SU-DHL-6 (cell line): ENCODE measurements around the gene C1QA.

Experiments used
- EZH2phosphoT487 ChIP-seq: fragments of 200-600 bp; sonication (generic), shearing (Covaris generic); conservative IDR thresholded peaks from 2 replicates; pipeline ENCODE4 v1.6.1; 2018; ENCODE audit warnings: mild to moderate bottlenecking, antibody characterized with exemption, low read length, moderate library complexity, mixed read lengths
- TF ChIP-seq, protein P1 (sequence below): fragments of 200-600 bp; sonication (generic); IDR thresholded peaks from one replicate; pipeline ENCODE4 v1.5.1; 2017; ENCODE audit warnings: antibody characterized with exemption, mild to moderate bottlenecking, low read length, moderate library complexity; ENCODE audit not compliant: insufficient read depth, poor library complexity, severe bottlenecking

DNA sequence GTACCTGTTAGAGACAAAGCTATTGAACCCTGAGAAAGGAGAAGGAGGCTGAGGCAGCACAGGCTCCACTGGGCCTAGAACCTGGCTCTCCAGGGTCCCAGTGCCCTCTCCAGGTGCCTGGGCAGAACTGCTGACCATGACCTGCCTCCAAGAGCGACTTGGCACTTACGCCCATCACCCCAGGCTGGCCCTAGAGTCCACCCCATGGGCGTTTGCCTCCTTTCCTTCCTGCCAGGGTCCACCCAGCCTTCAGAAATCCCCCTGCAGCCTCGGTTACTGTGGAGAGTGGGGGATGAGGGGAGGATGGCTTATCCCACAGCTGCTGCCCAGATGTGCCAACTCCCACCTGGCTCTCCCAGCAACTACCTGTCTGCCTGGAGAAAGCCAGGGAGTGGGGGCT, 14.7 kb upstream of the C1QA start:
- TF ChIP-seq, protein P1, sequence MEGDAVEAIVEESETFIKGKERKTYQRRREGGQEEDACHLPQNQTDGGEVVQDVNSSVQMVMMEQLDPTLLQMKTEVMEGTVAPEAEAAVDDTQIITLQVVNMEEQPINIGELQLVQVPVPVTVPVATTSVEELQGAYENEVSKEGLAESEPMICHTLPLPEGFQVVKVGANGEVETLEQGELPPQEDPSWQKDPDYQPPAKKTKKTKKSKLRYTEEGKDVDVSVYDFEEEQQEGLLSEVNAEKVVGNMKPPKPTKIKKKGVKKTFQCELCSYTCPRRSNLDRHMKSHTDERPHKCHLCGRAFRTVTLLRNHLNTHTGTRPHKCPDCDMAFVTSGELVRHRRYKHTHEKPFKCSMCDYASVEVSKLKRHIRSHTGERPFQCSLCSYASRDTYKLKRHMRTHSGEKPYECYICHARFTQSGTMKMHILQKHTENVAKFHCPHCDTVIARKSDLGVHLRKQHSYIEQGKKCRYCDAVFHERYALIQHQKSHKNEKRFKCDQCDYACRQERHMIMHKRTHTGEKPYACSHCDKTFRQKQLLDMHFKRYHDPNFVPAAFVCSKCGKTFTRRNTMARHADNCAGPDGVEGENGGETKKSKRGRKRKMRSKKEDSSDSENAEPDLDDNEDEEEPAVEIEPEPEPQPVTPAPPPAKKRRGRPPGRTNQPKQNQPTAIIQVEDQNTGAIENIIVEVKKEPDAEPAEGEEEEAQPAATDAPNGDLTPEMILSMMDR: no peak
- no peak for TF ChIP-seq EZH2phosphoT487
